Adrenal gland (tissue), 12 donors: ENCODE measurements around the gene ASF1A. TPM values are rescaled to one million over a fixed set of nuclear protein-coding genes. Genes with fewer than 3 reads are reported as not detected.
"Not testable (repeated sequence)": the region's sequence is repeated elsewhere in the genome, so short reads cannot be mapped to it uniquely, and the experiment has no call there.

Source experiments
- DNase-seq, 7 donors: peaks; one replicate each; pipeline ENCODE4 v3.0.0-alpha.2; 2019 to 2020
- H3K27ac ChIP-seq, 5 donors: fragments of 200-600 bp; sonication (generic) in 4 of 5; 1 replicate in 3 of 5; 2 replicates in 2 of 5; pipeline versions ENCODE4 v1.5.1 to v1.8.0; 2016 to 2020; ENCODE audit warnings: mild to moderate bottlenecking in 1 of 5
- H3K27me3 ChIP-seq: fragments of 200-600 bp; 2 replicates; pipeline ENCODE4 v1.8.0; 2021
- H3K36me3 ChIP-seq, 2 donors: fragments of 200-600 bp; replicated peaks in 1 of 2; 1 replicate in 1 of 2; 2 replicates in 1 of 2; pipeline versions ENCODE4 v1.5.1 to v1.8.0; 2018 to 2022
- H3K4me1 ChIP-seq, 2 donors: fragments of 200-600 bp; replicated peaks in 1 of 2; 1 replicate in 1 of 2; 2 replicates in 1 of 2; pipeline versions ENCODE4 v1.5.1 to v1.8.0; 2018 to 2021
- H3K4me3 ChIP-seq, 4 donors: fragments of 200-600 bp; sonication (generic) in 3 of 4; one replicate each; pipeline ENCODE4 v1.5.1; 2016 to 2018
- H3K9me3 ChIP-seq, 3 donors: fragments of 200-600 bp; sonication (generic) in 1 of 3; replicated peaks in 1 of 3; 1 replicate in 2 of 3; 2 replicates in 1 of 3; pipeline versions ENCODE4 v1.5.1 to v1.8.0; 2016 to 2021
- POLR2A ChIP-seq, 2 donors: fragments of 450-650 bp; IDR thresholded peaks; one replicate each; pipeline ENCODE4 v1.6.1; 2017; ENCODE audit warnings: antibody characterized with exemption in 2 of 2, mild to moderate bottlenecking in 2 of 2, moderate library complexity in 1 of 2
- WGBS, 4 donors: extraction: QIAGEN DNeasy Blood & Tissue Kit in 2 of 4; methylation state at CpG; one replicate each; pipeline versions ENCODE4 v1.1.5 to v1.1.7; 2013 to 2017; 5-methylcytosine and 5-hydroxymethylcytosine counted together
- intact Hi-C, 2 donors: fragments of 100-400 bp; cut with DNase I; formaldehyde crosslinking; loops; one replicate each; pipeline versions ENCODE4 v1.14.1 to v1.15.0; 2022 to 2023
- polyA plus RNA-seq, 3 donors: library from polyadenylated mRNA; stranded (reverse); fragments of 200-250 nt in 2 of 3; fragments of 350-450 nt in 1 of 3; fragmentation: Illumina TruSeq in 1 of 3; extraction: RNeasy Lipid Tissue Mini Kit (QIAGEN cat#74804) in 1 of 3; gene quantifications; one replicate each; pipeline ENCODE4 v1.2.3, GENCODE V29; 2013 to 2014
- total RNA-seq, 9 donors: library from RNA; depleted of rRNA in 4 of 9; stranded (reverse); fragments of >200 nt in 4 of 9; fragments of 120-200 nt in 1 of 9; fragmentation: NEBNext Ultra II Directional in 1 of 9; extraction: Animal tissue kit (Norgen Biotek cat#: 25700) in 1 of 9; gene quantifications; one replicate each; pipeline versions ENCODE4 v1.1.0 to v1.2.4, GENCODE V29; 2013 to 2023
- TF ChIP-seq, protein P1 (sequence below), 6 experiments: fragments of 450-650 bp in 4 of 6; fragments of 200-600 bp in 2 of 6; sonication (generic) in 1 of 6; IDR thresholded peaks; 1 replicate in 5 of 6; 2 replicates in 1 of 6; pipeline versions ENCODE4 v1.5.1 to v1.8.0; 2016 to 2021; ENCODE audit warnings: antibody characterized with exemption in 6 of 6, mild to moderate bottlenecking in 2 of 6, moderate library complexity in 1 of 6
- donor health status: healthy with polysubstance abuse.
- donor health status: Bipolar disorder and iron deficiency.
- donor health status: DM: yes; HTN: yes; CAD: no.
- donor health status: DM: no; HTN: no; CAD: no.
- donor health status: DM: no; HTN: no; CAD: no.
- donor health status: DM: yes; HTN: yes; CAD: no.

The ASF1A gene
- total and polyA plus RNA-seq, 12 donors, result 8.7 to 107 (median 21.5) TPM

GRCh38 chr6:118862443-118862842 lies 31.5 kb upstream of the ASF1A start:
- no peak for DNase-seq
- intact Hi-C loops, result no loop called here
- Histone ChIP-seq H3K9me3 (no peaks in the 10 kb centered on the region), H3K4me3 (no peak overlapping the region), H3K4me1 (peaks cover 0 to 8% of the 10 kb centered on the region in 2 donors), H3K36me3 (no peaks in the 10 kb centered on the region), H3K27me3 (no peaks in the 10 kb centered on the region), H3K27ac (no peak overlapping the region)
- WGBS, 4 donors, result 97 to 100% (median 98%) methylated on average over 4 of the region's 4 CpGs
- TF ChIP-seq, protein P1, sequence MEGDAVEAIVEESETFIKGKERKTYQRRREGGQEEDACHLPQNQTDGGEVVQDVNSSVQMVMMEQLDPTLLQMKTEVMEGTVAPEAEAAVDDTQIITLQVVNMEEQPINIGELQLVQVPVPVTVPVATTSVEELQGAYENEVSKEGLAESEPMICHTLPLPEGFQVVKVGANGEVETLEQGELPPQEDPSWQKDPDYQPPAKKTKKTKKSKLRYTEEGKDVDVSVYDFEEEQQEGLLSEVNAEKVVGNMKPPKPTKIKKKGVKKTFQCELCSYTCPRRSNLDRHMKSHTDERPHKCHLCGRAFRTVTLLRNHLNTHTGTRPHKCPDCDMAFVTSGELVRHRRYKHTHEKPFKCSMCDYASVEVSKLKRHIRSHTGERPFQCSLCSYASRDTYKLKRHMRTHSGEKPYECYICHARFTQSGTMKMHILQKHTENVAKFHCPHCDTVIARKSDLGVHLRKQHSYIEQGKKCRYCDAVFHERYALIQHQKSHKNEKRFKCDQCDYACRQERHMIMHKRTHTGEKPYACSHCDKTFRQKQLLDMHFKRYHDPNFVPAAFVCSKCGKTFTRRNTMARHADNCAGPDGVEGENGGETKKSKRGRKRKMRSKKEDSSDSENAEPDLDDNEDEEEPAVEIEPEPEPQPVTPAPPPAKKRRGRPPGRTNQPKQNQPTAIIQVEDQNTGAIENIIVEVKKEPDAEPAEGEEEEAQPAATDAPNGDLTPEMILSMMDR (IDR thresholded peaks at IDR 0.05), result no peak
- no peak for TF ChIP-seq POLR2A (IDR thresholded peaks at IDR 0.05)

- H3K27ac ChIP-seq, result no peak overlapping the region
- peaks cover 0 to 8% of the 10 kb centered on the region in 2 donors for H3K4me1 ChIP-seq
- intact Hi-C loops, result no loop called here
- DNase-seq, result no peak
- no peaks in the 10 kb centered on the region for H3K27me3 ChIP-seq
- WGBS, 4 donors, result 60 to 65% (median 63%) methylated on average over 7 of the region's 7 CpGs
- no peaks in the 10 kb centered on the region for H3K36me3 ChIP-seq
- no peak overlapping the region for H3K4me3 ChIP-seq
- no peak for TF ChIP-seq POLR2A (IDR thresholded peaks at IDR 0.05)
- H3K9me3 ChIP-seq, result no peaks in the 10 kb centered on the region
Measured at GRCh38 chr6:118864341-118865099, 29.4 kb upstream of the ASF1A start.

- Histone ChIP-seq H3K27ac (no peak overlapping the region), H3K4me3 (no peak overlapping the region), H3K9me3 (no peaks in the 10 kb centered on the region), H3K4me1 (peaks cover 0 to 10% of the 10 kb centered on the region in 2 donors), H3K27me3 (no peaks in the 10 kb centered on the region), H3K36me3 (no peaks in the 10 kb centered on the region)
- intact Hi-C loops, result no loop called here
- DNase-seq, result no peak
- TF ChIP-seq, protein P1 (IDR thresholded peaks at IDR 0.05), result no peak
- WGBS, 4 donors, result 66 to 80% (median 68%) methylated on average over 2 of the region's 2 CpGs
Measured at GRCh38 chr6:118865100-118865391, 28.9 kb upstream of the ASF1A start.

- H3K27ac ChIP-seq, result no peak overlapping the region
- peaks cover 0 to 21% of the 10 kb centered on the region in 2 donors for H3K4me1 ChIP-seq
- no peak overlapping the region for H3K4me3 ChIP-seq
- TF ChIP-seq, protein P1 (IDR thresholded peaks at IDR 0.05), result no peak
- TF ChIP-seq POLR2A (IDR thresholded peaks at IDR 0.05), result no peak
- intact Hi-C loops, result no loop called here
- H3K9me3 ChIP-seq, result no peaks in the 10 kb centered on the region
- H3K27me3 ChIP-seq, result no peaks in the 10 kb centered on the region
- 95 to 98% (median 95%) methylated on average over 4 of the region's 4 CpGs for WGBS, 4 donors
- no peak for DNase-seq
- H3K36me3 ChIP-seq, result no peaks in the 10 kb centered on the region
Measured at GRCh38 chr6:118867181-118867580, 26.8 kb upstream of the ASF1A start.

- intact Hi-C loops, H3K4me3 ChIP-seq, H3K27me3 ChIP-seq, DNase-seq, H3K36me3 ChIP-seq, H3K27ac ChIP-seq, H3K9me3 ChIP-seq: not testable (repeated sequence)
- peaks cover 0 to 25% of the 10 kb centered on the region in 2 donors for H3K4me1 ChIP-seq
- WGBS, 4 donors, result 83 to 97% (median 93%) methylated on average over 2 of the region's 2 CpGs
Measured at GRCh38 chr6:118868901-118869300, 25.1 kb upstream of the ASF1A start.
